K562 (cell line): ENCODE measurements around the gene HEATR3. TPM values are rescaled to one million over a fixed set of nuclear protein-coding genes. Genes with fewer than 3 reads are reported as not detected.

Experiments used
- CTBP1 ChIP-seq: fragments of 450-650 bp; IDR thresholded peaks from 2 replicates; pipeline ENCODE4 v1.6.1; 2016; ENCODE audit warnings: borderline replicate concordance
- E2F3 ChIP-seq: fragments of 250-450 bp; sonication (Bioruptor Pico); IDR thresholded peaks from 2 replicates; pipeline ENCODE4 v1.4.0; 2020; ENCODE audit warnings: mild to moderate bottlenecking
- ELF4 ChIP-seq: fragments of 450-650 bp; formaldehyde crosslinking; IDR thresholded peaks from 2 replicates; pipeline ENCODE4 v1.4.0; 2022; ENCODE audit warnings: missing genetic modification characterization
- ETV5 ChIP-seq: sonication (generic); formaldehyde crosslinking; IDR thresholded peaks from 2 replicates; pipeline ENCODE4 v1.4.0; 2020; ENCODE audit warnings: low read depth, mild to moderate bottlenecking, missing genetic modification reagents
- ETV6 ChIP-seq, 3 experiments: fragments of 150-350 bp in 1 of 3; sonication (generic) in 1 of 3; formaldehyde crosslinking in 1 of 3; IDR thresholded peaks; 2 replicates each; pipeline versions ENCODE4 v1.6.1 to v1.8.0; 2014 to 2022; ENCODE audit warnings: borderline replicate concordance in 2 of 3, low read depth in 2 of 3, antibody characterized with exemption in 1 of 3, low read length in 1 of 3, mild to moderate bottlenecking in 1 of 3, missing genetic modification reagents in 1 of 3
- FOXA1 ChIP-seq: fragments of 450-650 bp; IDR thresholded peaks from 2 replicates; pipeline ENCODE4 v1.6.1; 2016; ENCODE audit warnings: mild to moderate bottlenecking, borderline replicate concordance
- IRF2 ChIP-seq: sonication (generic); formaldehyde crosslinking; IDR thresholded peaks from 2 replicates; pipeline ENCODE4 v1.8.1; 2022; ENCODE audit warnings: mild to moderate bottlenecking, missing genetic modification reagents
- KLF6 ChIP-seq: fragments of 250-450 bp; sonication (Bioruptor Pico); IDR thresholded peaks from 2 replicates; pipeline ENCODE4 v1.4.0; 2020; ENCODE audit warnings: mild to moderate bottlenecking, moderate library complexity, borderline replicate concordance
- MTA2 ChIP-seq: fragments of 450-650 bp; IDR thresholded peaks from 2 replicates; pipeline ENCODE4 v1.6.1; 2016; ENCODE audit warnings: low read depth
- NCOA2 ChIP-seq, 2 experiments: fragments of 450-650 bp; IDR thresholded peaks; 2 replicates each; pipeline ENCODE4 v1.6.1; 2018; ENCODE audit warnings: mild to moderate bottlenecking in 2 of 2, moderate library complexity in 1 of 2; ENCODE audit not compliant: partially characterized antibody in 2 of 2
- NR2C1 ChIP-seq, 2 experiments: fragments of 450-650 bp; IDR thresholded peaks; 2 replicates each; pipeline ENCODE4 v1.6.1; 2017; ENCODE audit warnings: mild to moderate bottlenecking in 2 of 2, antibody characterized with exemption in 1 of 2, inconsistent platforms in 1 of 2, missing compliant biosample characterization in 1 of 2, missing genetic modification characterization in 1 of 2
- POLR2B ChIP-seq: fragments of 450-650 bp; IDR thresholded peaks from 2 replicates; pipeline ENCODE4 v1.6.1; 2018; ENCODE audit warnings: low read depth; ENCODE audit not compliant: partially characterized antibody
- POU5F1 ChIP-seq: fragments of 150-350 bp; IDR thresholded peaks from 2 replicates; pipeline ENCODE4 v1.6.1; 2014; ENCODE audit warnings: borderline replicate concordance, low read length, low read depth, mild to moderate bottlenecking; ENCODE audit not compliant: partially characterized antibody
- RBFOX2 ChIP-seq: fragments of 200-400 bp; formaldehyde crosslinking; IDR thresholded peaks from 2 replicates; pipeline ENCODE4 v1.6.1; 2017; ENCODE audit warnings: low read depth, mild to moderate bottlenecking, low read length, moderate library complexity
- RCOR1 ChIP-seq, 2 experiments: IDR thresholded peaks; 2 replicates each; pipeline ENCODE4 v1.6.1; 2012; ENCODE audit warnings: low read depth in 2 of 2, low read length in 2 of 2, borderline replicate concordance in 1 of 2, improper control_type of control experiment in 1 of 2
- ZBTB9 ChIP-seq: fragments of 450-650 bp; formaldehyde crosslinking; IDR thresholded peaks from 2 replicates; pipeline ENCODE4 v1.4.0; 2020; ENCODE audit warnings: mild to moderate bottlenecking, moderate library complexity
- ZNF274 ChIP-seq: IDR thresholded peaks from 2 replicates; pipeline ENCODE4 v1.6.1; 2011; ENCODE audit warnings: low read depth, mild to moderate bottlenecking, low read length, moderate library complexity, borderline replicate concordance
- ZNF324 ChIP-seq: fragments of 250-450 bp; sonication (Bioruptor Pico); IDR thresholded peaks from 2 replicates; pipeline ENCODE4 v1.4.0; 2020; ENCODE audit warnings: mild to moderate bottlenecking
- ZNF695 ChIP-seq: fragments of 450-650 bp; formaldehyde crosslinking; IDR thresholded peaks from 2 replicates; pipeline ENCODE4 v1.4.0; 2020; ENCODE audit warnings: mild to moderate bottlenecking, moderate library complexity
- polyA plus RNA-seq, 8 experiments: library from polyadenylated mRNA; depleted of rRNA in 4 of 8; stranded (reverse) in 5 of 8; unstranded in 3 of 8; fragments of >200 nt; fragmentation: Nextera tagmentation in 2 of 8; fragmentation: Illumina TruSeq in 1 of 8; extraction: Ambion mirVana in 2 of 8; extraction: Trizol in 1 of 8; gene quantifications; 2 replicates each; pipeline versions ENCODE4 v1.2.1 to v1.2.3, GENCODE V29; 2011 to 2014; ENCODE audit warnings: inconsistent platforms in 1 of 8, missing spikeins in 1 of 8
- total RNA-seq, 7 experiments: library from RNA; depleted of rRNA in 6 of 7; stranded (reverse); fragments of >200 nt in 6 of 7; fragmentation: Illumina TruSeq in 2 of 7; extraction: Trizol in 2 of 7; gene quantifications; 2 replicates each; pipeline versions ENCODE4 v1.2.1 to v1.2.3, GENCODE V29; 2011 to 2021; ENCODE audit warnings: low replicate concordance in 1 of 7
- TF ChIP-seq, protein P1 (sequence below): sonication (generic); IDR thresholded peaks from 2 replicates; pipeline ENCODE4 v1.6.1; 2016
- TF ChIP-seq, protein P2 (sequence below), 2 experiments: IDR thresholded peaks; 2 replicates each; pipeline ENCODE4 v1.6.1; 2011; ENCODE audit warnings: borderline replicate concordance in 1 of 2, control low read depth in 1 of 2, low read depth in 1 of 2, low read length in 1 of 2, mild to moderate bottlenecking in 1 of 2, mixed read lengths in 1 of 2, moderate library complexity in 1 of 2; ENCODE audit not compliant: insufficient read depth in 1 of 2, insufficient read length in 1 of 2, poor library complexity in 1 of 2, severe bottlenecking in 1 of 2; ENCODE audit errors: extremely low read depth in 1 of 2

Gene HEATR3
- total and polyA plus RNA-seq, 9 of the 15 experiments (the other 6 are each of a cell fraction or from before 2014, with no cell fraction given) = 1.7 to 30.2 (median 18.8) TPM

DNA sequence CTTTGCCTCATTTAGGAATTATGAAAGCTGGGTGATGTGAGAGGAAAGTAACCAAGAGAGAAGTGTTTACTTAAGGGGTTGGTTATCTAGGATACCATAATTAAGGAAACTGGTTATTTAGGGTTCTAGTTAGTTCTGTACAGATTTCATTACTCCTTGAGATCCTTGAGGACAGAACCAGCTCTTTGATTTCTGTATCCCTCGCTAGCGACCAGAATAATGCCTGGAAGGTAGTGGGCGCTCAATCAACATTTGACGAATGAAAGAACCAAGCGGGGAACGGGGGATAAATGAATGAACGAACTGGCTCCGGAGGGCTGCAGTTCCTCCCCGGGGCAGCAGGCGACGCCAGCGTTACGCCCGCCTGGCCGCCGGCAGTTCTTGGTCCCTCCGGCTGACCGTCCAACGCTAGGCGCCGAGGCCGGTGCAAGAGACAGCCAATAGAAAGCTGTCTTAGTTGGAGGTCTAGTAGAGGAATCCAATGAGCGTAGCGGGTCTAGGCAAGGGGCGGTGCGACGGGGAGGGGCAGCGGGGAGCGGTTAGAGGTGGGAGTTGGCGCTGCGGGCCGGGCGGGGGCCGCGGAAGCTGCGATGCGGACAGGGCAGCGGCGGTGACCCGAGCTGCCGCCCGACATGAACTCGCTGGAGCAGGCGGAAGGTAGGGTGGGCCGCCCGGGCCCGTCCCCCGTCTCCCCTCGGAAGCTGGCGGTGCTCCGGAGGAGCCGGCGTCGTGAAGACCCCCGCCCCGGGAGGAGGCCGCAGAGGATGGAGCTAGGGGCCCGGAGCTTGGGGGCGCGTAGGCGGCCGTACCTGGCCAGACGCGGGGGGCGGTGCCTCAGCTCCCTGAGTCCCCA, 40.9 kb upstream of the HEATR3 start, which contains the start of gene CNEP1R1 (continued):
- TF ChIP-seq NCOA2 (IDR thresholded peaks at IDR 0.05; ENCODE audit: partially characterized antibody in 2 of 2) (no peak), ZNF274 (no peak), IRF2 (CRISPR knock-in tag) (no peak), E2F3 (no peak), ELF4 (CRISPR knock-in tag) (no peak), ZNF695 (no peak), POU5F1 (peak; percentile 83), ZBTB9 (CRISPR knock-in tag) (no peak), ETV6 (IDR thresholded peaks at IDR 0.05; ENCODE audit: borderline replicate concordance in 1 of 2, low read depth in 2 of 2, low read length in 1 of 2) (no peak), ETV6 (CRISPR knock-in tag; IDR thresholded peaks at IDR 0.05; ENCODE audit: borderline replicate concordance) (no peak), MTA2 (no peak), CTBP1 (peak; percentile 88), KLF6 (no peak), RBFOX2 (peak; percentile 77), RCOR1 (IDR thresholded peaks at IDR 0.05; ENCODE audit: borderline replicate concordance in 1 of 2, low read depth in 2 of 2, low read length in 2 of 2) (peak in 1 of 2 experiments; percentile 37; a peak in 1 of 4 replicates), ETV5 (CRISPR knock-in tag) (0 out of 2 replicates have a peak, but pooled peaks have one; percentile 12), NR2C1 (IDR thresholded peaks at IDR 0.05) (peak; percentile 42; the same call in 1 of the 2 replicates), NR2C1 (tag; IDR thresholded peaks at IDR 0.05) (0 out of 2 replicates have a peak, but pooled peaks have one; percentile 9), FOXA1 (no peak), ZNF324 (CRISPR knock-in tag) (no peak), POLR2B (peak; percentile 26)
- TF ChIP-seq, protein P1, sequence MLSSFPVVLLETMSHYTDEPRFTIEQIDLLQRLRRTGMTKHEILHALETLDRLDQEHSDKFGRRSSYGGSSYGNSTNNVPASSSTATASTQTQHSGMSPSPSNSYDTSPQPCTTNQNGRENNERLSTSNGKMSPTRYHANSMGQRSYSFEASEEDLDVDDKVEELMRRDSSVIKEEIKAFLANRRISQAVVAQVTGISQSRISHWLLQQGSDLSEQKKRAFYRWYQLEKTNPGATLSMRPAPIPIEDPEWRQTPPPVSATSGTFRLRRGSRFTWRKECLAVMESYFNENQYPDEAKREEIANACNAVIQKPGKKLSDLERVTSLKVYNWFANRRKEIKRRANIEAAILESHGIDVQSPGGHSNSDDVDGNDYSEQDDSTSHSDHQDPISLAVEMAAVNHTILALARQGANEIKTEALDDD = peak; percentile 89
- TF ChIP-seq, protein P2, sequence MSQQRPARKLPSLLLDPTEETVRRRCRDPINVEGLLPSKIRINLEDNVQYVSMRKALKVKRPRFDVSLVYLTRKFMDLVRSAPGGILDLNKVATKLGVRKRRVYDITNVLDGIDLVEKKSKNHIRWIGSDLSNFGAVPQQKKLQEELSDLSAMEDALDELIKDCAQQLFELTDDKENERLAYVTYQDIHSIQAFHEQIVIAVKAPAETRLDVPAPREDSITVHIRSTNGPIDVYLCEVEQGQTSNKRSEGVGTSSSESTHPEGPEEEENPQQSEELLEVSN (IDR thresholded peaks at IDR 0.05; ENCODE audit: borderline replicate concordance in 1 of 2, extremely low read depth in 1 of 2, insufficient read depth in 1 of 2, insufficient read length in 1 of 2, low read depth in 1 of 2, low read length in 1 of 2, poor library complexity in 1 of 2, severe bottlenecking in 1 of 2) = peak in 1 of 2 experiments; percentile 28
